SJCRH30 (cell line): ENCODE measurements around the gene CYTH4. TPM values are rescaled to one million over a fixed set of nuclear protein-coding genes. Genes with fewer than 3 reads are reported as not detected.
A peak's percentile ranks its signal among the peaks of the same experiment; 100 is the strongest.

Source experiments
- DNase-seq, 2 experiments: peaks; one replicate each; pipeline ENCODE4 v3.0.0-alpha.2; 2015 to 2020
- H3K27ac ChIP-seq: fragments of 250-450 bp; sonication (Bioruptor Pico); 2 replicates; pipeline ENCODE4 v1.5.1; 2020; ENCODE audit warnings: mild to moderate bottlenecking, moderate library complexity
- H3K27me3 ChIP-seq: fragments of 250-450 bp; sonication (Bioruptor Pico); 2 replicates; pipeline ENCODE4 v1.5.1; 2020; ENCODE audit warnings: mild to moderate bottlenecking, moderate library complexity
- H3K36me3 ChIP-seq: fragments of 250-450 bp; sonication (Bioruptor Pico); 2 replicates; pipeline ENCODE4 v1.5.1; 2020; ENCODE audit warnings: mild to moderate bottlenecking, moderate library complexity
- H3K4me1 ChIP-seq: fragments of 250-450 bp; sonication (Bioruptor Pico); 2 replicates; pipeline ENCODE4 v1.5.1; 2020; ENCODE audit warnings: mild to moderate bottlenecking, moderate library complexity
- H3K4me3 ChIP-seq: fragments of 250-450 bp; sonication (Bioruptor Pico); 2 replicates; pipeline ENCODE4 v1.5.1; 2020; ENCODE audit warnings: mild to moderate bottlenecking, moderate library complexity
- H3K9me3 ChIP-seq: fragments of 250-450 bp; sonication (Bioruptor Pico); replicated peaks from 2 replicates; pipeline ENCODE4 v1.5.1; 2020; ENCODE audit warnings: mild to moderate bottlenecking, moderate library complexity
- total RNA-seq: library from RNA; depleted of rRNA; stranded (reverse); fragments of >200 nt; shearing (Covaris generic); gene quantifications from 2 replicates; pipeline ENCODE4 v1.2.3, GENCODE V29; 2014

CYTH4 gene
- total RNA-seq, 1 experiment from 2014 or later, result not detected

- Histone ChIP-seq H3K4me3 (no peak overlapping the region), H3K36me3 (no peaks in the 10 kb centered on the region), H3K27me3 (peaks cover 10% of the 10 kb centered on the region; the same call in 1 of the 2 replicates), H3K27ac (no peak overlapping the region), H3K4me1 (no peaks in the 10 kb centered on the region), H3K9me3 (no peaks in the 10 kb centered on the region; the same call in 1 of the 2 replicates)
- no peak for DNase-seq
Measured at GRCh38 chr22:37258753-37259401, 23.4 kb upstream of the CYTH4 start.

GRCh38 chr22:37259540-37260029 is 22.7 kb upstream of the CYTH4 start:
- H3K27ac ChIP-seq, result no peak overlapping the region
- no peak overlapping the region for H3K4me3 ChIP-seq
- H3K9me3 ChIP-seq, result peaks cover 4% of the 10 kb centered on the region; the same call in 1 of the 2 replicates
- H3K4me1 ChIP-seq, result no peaks in the 10 kb centered on the region
- peaks cover 10% of the 10 kb centered on the region; the same call in 1 of the 2 replicates for H3K27me3 ChIP-seq
- no peaks in the 10 kb centered on the region for H3K36me3 ChIP-seq
- no peak for DNase-seq

- H3K27me3 ChIP-seq, result peaks cover 10% of the 10 kb centered on the region; the same call in 1 of the 2 replicates
- no peaks in the 10 kb centered on the region for H3K4me1 ChIP-seq
- DNase-seq, result no peak
- no peaks in the 10 kb centered on the region for H3K36me3 ChIP-seq
- H3K27ac ChIP-seq, result no peak overlapping the region
- H3K4me3 ChIP-seq, result no peak overlapping the region
- peaks cover 4% of the 10 kb centered on the region; the same call in 1 of the 2 replicates for H3K9me3 ChIP-seq
Measured at GRCh38 chr22:37260155-37260795, 22.0 kb upstream of the CYTH4 start.

- H3K9me3 ChIP-seq, result peaks cover 4% of the 10 kb centered on the region; the same call in 1 of the 2 replicates
- H3K36me3 ChIP-seq, result no peaks in the 10 kb centered on the region
- H3K4me1 ChIP-seq, result no peaks in the 10 kb centered on the region
- peaks cover 10% of the 10 kb centered on the region; the same call in 1 of the 2 replicates for H3K27me3 ChIP-seq
- no peak overlapping the region for H3K4me3 ChIP-seq
- DNase-seq, result peak; percentile 22 to 51
- no peak overlapping the region for H3K27ac ChIP-seq
Measured at GRCh38 chr22:37260901-37261336, 21.4 kb upstream of the CYTH4 start.

GRCh38 chr22:37262346-37262745 is 20.0 kb upstream of the CYTH4 start:
- H3K36me3 ChIP-seq, result no peaks in the 10 kb centered on the region
- DNase-seq, result no peak
- H3K27me3 ChIP-seq, result peaks cover 10% of the 10 kb centered on the region; the same call in 1 of the 2 replicates

GRCh38 chr22:37263966-37264887 is 18.1 kb upstream of the CYTH4 start:
- Histone ChIP-seq H3K27me3 (peaks cover 10% of the 10 kb centered on the region; the same call in 1 of the 2 replicates), H3K4me3 (no peak overlapping the region), H3K9me3 (peaks cover 4% of the 10 kb centered on the region; the same call in 1 of the 2 replicates), H3K36me3 (no peaks in the 10 kb centered on the region), H3K4me1 (no peaks in the 10 kb centered on the region), H3K27ac (no peak overlapping the region)
- no peak for DNase-seq

More at GRCh38 chr22:37262346-37262745, 20.0 kb upstream of the CYTH4 start:
- Histone ChIP-seq H3K4me1 (no peaks in the 10 kb centered on the region), H3K27ac (no peak overlapping the region), H3K4me3 (no peak overlapping the region), H3K9me3 (peaks cover 4% of the 10 kb centered on the region; the same call in 1 of the 2 replicates)

- no peak for DNase-seq
- Histone ChIP-seq H3K36me3 (no peaks in the 10 kb centered on the region), H3K9me3 (peaks cover 4% of the 10 kb centered on the region; the same call in 1 of the 2 replicates), H3K4me1 (no peaks in the 10 kb centered on the region), H3K27ac (no peak overlapping the region), H3K4me3 (no peak overlapping the region), H3K27me3 (peaks cover 3% of the 10 kb centered on the region)
Measured at GRCh38 chr22:37266581-37267134, 15.7 kb upstream of the CYTH4 start.

- Histone ChIP-seq H3K27me3 (peaks cover 3% of the 10 kb centered on the region), H3K27ac (no peak overlapping the region), H3K4me3 (no peak overlapping the region), H3K36me3 (no peaks in the 10 kb centered on the region), H3K4me1 (no peaks in the 10 kb centered on the region), H3K9me3 (peaks cover 4% of the 10 kb centered on the region; the same call in 1 of the 2 replicates)
- DNase-seq, result peak; percentile 14 to 43
Measured at GRCh38 chr22:37267135-37267587, 15.1 kb upstream of the CYTH4 start.

- DNase-seq, result no peak
- Histone ChIP-seq H3K9me3 (peaks cover 4% of the 10 kb centered on the region; the same call in 1 of the 2 replicates), H3K4me1 (no peaks in the 10 kb centered on the region), H3K27me3 (peaks cover 3% of the 10 kb centered on the region), H3K27ac (no peak overlapping the region), H3K36me3 (no peaks in the 10 kb centered on the region), H3K4me3 (no peak overlapping the region)
Measured at GRCh38 chr22:37267661-37268413, 14.5 kb upstream of the CYTH4 start.

- H3K4me1 ChIP-seq, result no peaks in the 10 kb centered on the region
- DNase-seq, result no peak
- no peaks in the 10 kb centered on the region for H3K9me3 ChIP-seq
- no peak overlapping the region for H3K27ac ChIP-seq
- H3K4me3 ChIP-seq, result no peak overlapping the region
- H3K36me3 ChIP-seq, result no peaks in the 10 kb centered on the region
- peaks cover 3% of the 10 kb centered on the region for H3K27me3 ChIP-seq
Measured at GRCh38 chr22:37269936-37270678, 12.2 kb upstream of the CYTH4 start.

GRCh38 chr22:37270928-37271650 is 11.2 kb upstream of the CYTH4 start:
- Histone ChIP-seq H3K4me3 (no peak overlapping the region), H3K4me1 (no peaks in the 10 kb centered on the region), H3K36me3 (no peaks in the 10 kb centered on the region), H3K9me3 (no peaks in the 10 kb centered on the region), H3K27ac (no peak overlapping the region), H3K27me3 (peaks cover 3% of the 10 kb centered on the region)
- no peak for DNase-seq

GRCh38 chr22:37273126-37273845 is 9.0 kb upstream of the CYTH4 start:
- Histone ChIP-seq H3K27me3 (peaks cover 3% of the 10 kb centered on the region), H3K4me3 (no peak overlapping the region), H3K4me1 (no peaks in the 10 kb centered on the region), H3K27ac (no peak overlapping the region), H3K36me3 (no peaks in the 10 kb centered on the region), H3K9me3 (no peaks in the 10 kb centered on the region)
- DNase-seq, result no peak
